ENCODE results near the gene CARD14.
"Not testable (repeated sequence)": the region's sequence is repeated elsewhere in the genome, so short reads cannot be mapped to it uniquely, and the experiment has no call there.

The CARD14 gene

GRCh38 chr17:80146121-80147034 is 23.5 kb upstream of the CARD14 start:
- TF ChIP-seq CTCF (conservative IDR thresholded peaks at IDR 0.05; ENCODE audit: low read depth) = no peak
- peak overlapping the region; percentile 85 for H3K27ac ChIP-seq
- ChIA-PET POLR2A (ENCODE audit: low non-redundant PET) (interaction anchor here (0.6 kb wide), 1 partner anchor 63 kb away, joined by 5 read pairs; no protein-coding TSS in a partner anchor), CTCF (interaction anchor here (0.8 to 1.2 kb wide), 3 partner anchors 13 to 45 kb away, joined by 3 to 5 read pairs (median 3); partner anchors contain the start of gene GAA)
- no peak for DNase-seq (ENCODE audit: low spot score)

GRCh38 chr17:80147035-80147822 is 22.6 kb upstream of the CARD14 start, which contains the start of gene EIF4A3:
Gene EIF4A3 (minus strand): TSS chr17:80147128. CDS start chr17:80146961, 167 bp downstream.
- 0 out of 2 replicates have a peak, but pooled peaks have one; percentile 1 for TF ChIP-seq CTCF (conservative IDR thresholded peaks at IDR 0.05; ENCODE audit: low read depth)
- POLR2A ChIA-PET (ENCODE audit: low non-redundant PET) = no interaction called here
- DNase-seq (ENCODE audit: low spot score) = peak; percentile 98
- peak within 1 kb of the TSS; percentile 85 for H3K27ac ChIP-seq
- CTCF ChIA-PET = no interaction called here

DNA sequence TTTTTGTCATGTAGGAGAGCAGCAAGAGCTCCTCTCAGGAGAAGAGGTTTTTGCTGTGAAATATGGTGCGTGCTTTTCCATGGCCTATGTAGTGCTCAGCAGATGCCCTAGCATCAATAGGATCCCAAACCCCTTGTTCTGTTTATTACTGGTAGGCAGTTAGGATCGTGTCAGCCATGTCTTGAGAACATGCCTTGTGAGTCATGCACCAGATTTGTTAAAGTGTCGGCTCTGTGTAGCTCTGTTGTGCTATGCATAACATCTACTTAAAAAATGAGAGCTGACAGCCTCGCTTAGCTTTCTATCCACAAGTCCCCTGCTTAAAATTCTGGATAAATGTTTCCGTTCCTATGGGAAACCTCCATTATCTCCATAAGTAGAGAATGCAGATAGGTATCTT is 18.5 kb upstream of the CARD14 start:
- no peak for DNase-seq (ENCODE audit: low spot score)
- POLR2A ChIA-PET (ENCODE audit: low non-redundant PET) = no interaction called here
- TF ChIP-seq CTCF (conservative IDR thresholded peaks at IDR 0.05; ENCODE audit: low read depth) = no peak
- no peak overlapping the region for H3K27ac ChIP-seq
- CTCF ChIA-PET = no interaction called here

DNA sequence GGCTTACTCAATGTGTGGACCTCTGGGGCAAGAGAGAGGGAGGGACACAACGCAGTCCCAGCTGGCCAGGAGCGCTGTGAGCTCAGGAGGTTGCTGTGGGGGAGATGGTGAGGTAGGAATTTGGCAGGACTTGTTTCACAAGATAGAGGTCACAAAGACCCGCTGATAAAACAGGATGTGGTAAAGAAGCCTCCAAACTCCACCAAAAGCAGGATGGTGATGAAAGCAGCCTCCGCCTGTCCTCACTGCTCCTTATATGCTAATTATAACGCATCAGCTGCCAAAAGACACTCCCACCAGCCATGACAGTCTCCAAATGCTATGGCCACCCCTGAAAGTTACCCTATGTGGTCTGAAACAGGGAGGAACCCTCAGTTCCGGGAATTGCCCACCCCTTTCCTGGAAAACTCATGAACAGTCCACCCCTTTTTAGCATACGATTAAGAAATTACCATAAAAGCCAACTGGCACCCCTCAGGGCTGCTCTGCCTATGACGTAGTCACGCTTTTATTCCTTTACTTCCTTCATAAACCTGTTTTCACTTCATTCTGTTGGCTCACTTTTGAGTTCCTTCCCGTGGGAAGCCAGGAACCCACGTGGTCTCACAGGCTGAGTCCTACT is 17.6 kb upstream of the CARD14 start:
- no peak overlapping the region for H3K27ac ChIP-seq
- DNase-seq (ENCODE audit: low spot score) = no peak
- TF ChIP-seq CTCF (conservative IDR thresholded peaks at IDR 0.05; ENCODE audit: low read depth) = no peak
- CTCF ChIA-PET = no interaction called here
- POLR2A ChIA-PET (ENCODE audit: low non-redundant PET) = no interaction called here

DNA sequence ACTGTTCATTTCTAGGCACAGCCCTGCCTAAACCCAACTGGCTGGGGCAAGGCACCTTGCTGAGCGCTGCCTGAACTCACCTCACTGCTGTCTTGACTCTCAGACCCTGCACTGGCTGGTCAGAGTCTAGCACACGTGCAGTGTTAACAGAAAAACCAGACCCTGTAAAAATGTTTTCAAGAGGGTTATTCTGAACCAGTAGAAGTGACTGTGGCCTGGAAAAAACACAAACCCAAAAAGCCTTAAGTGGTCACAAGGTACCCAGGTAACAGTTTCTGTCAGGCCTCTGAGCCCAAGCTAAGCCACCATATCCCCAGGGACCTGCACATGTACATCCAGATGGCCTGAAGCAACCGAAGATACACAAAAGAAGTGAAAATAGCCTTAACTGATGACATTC is 16.8 kb upstream of the CARD14 start:
- CTCF ChIA-PET = no interaction called here
- no peak overlapping the region for H3K27ac ChIP-seq
- DNase-seq (ENCODE audit: low spot score) = no peak
- POLR2A ChIA-PET (ENCODE audit: low non-redundant PET) = no interaction called here
- no peak for TF ChIP-seq CTCF (conservative IDR thresholded peaks at IDR 0.05; ENCODE audit: low read depth)

GRCh38 chr17:80154166-80154565 is 15.7 kb upstream of the CARD14 start:
- ChIA-PET CTCF (interaction anchor here (0.6 kb wide), 1 partner anchor 42 kb away, joined by 3 read pairs; no protein-coding TSS in a partner anchor), POLR2A (ENCODE audit: low non-redundant PET) (no interaction called here)
- no peak for TF ChIP-seq CTCF (conservative IDR thresholded peaks at IDR 0.05; ENCODE audit: low read depth)
- no peak overlapping the region for H3K27ac ChIP-seq
- no peak for DNase-seq (ENCODE audit: low spot score)

- H3K27ac ChIP-seq; DNase-seq (ENCODE audit: low spot score); POLR2A ChIA-PET (ENCODE audit: low non-redundant PET); CTCF ChIA-PET: not testable (repeated sequence)
These were observed 14.2 kb upstream of the CARD14 start for GRCh38 chr17:80155600-80155999.

All from RWPE1 (cell line).